Measurements from ENCODE around the gene CFAP410.

GRCh38 chr21:44344541-44345183 is 5.5 kb upstream of the CFAP410 start:
- no peak for TF ChIP-seq CTCF (IDR thresholded peaks at IDR 0.05; ENCODE audit: low read depth, low read length, poor library complexity, severe bottlenecking)
- no peak for TF ChIP-seq EZH2phosphoT487 (IDR thresholded peaks at IDR 0.05; ENCODE audit: borderline replicate concordance, low read length)
